GM21423 (cell line): Measurements from ENCODE around the gene VPS9D1.
"Not testable (repeated sequence)": the region's sequence is repeated elsewhere in the genome, so short reads cannot be mapped to it uniquely, and the experiment has no call there.

ENCODE experiments used
- ATAC-seq: cut with Tn5 transposase; IDR thresholded peaks from one replicate; pipeline ENCODE4 v1.9.1; 2021; ENCODE audit warnings: mild to moderate bottlenecking, moderate library complexity; ENCODE audit not compliant: unreplicated experiment

VPS9D1 gene

DNA sequence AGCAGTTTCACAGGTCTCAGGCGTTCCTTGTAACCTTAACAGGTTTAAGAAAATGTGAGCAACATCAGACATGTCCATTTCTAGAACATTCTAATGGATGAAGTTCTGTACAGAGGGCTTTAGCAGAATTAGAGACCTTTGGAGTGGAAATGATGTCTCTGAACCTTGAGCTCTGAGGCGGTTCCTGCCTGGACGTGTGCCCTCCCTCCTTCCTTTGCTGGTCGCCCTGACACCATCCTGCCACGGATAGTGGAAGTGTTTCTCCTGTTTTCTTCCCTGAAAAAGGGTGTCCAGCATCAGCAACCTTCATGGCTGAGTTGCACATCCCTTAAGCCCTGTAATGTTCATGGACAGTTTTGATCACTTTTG is 51.9 kb downstream of the VPS9D1 start:
- no peak for ATAC-seq

DNA sequence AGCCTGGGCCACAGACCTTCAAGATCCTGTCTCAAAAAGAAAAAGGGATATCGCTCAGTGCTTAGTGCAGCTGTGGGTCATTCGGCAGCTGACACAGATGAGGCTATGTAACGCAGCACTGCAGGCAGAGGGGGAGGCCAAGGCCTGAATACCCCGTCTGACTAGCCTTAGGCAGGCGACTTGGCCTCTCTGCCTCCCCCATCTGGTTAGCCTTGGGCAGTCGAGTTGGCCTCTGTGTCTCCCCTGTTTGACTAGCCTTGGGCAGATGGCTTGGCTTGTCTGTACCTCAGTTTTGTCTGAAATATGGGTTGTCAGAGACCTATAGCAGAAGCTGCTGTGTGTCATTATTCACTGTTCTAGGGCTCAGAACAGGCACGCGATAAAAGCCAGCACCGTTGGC is 53.1 kb downstream of the VPS9D1 start:
- ATAC-seq, result no peak

DNA sequence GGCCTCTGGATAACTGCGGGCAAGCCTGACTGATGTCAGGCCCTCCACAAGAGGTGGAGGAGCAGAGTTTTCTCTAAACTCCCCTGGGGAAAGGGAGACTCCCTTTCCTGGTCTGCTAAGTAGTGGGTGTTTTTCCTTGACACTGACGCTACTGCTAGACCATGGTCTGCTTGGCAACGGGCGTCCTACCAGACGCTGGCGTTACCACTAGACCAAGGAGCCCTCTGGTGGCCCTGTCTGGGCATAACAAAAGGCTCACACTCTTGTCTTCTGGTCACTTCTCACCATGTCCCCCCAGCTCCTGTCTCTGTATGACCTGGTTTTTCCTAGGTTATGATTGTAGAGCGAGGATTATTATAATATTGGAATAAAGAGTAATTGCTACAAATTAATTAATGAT is 53.7 kb downstream of the VPS9D1 start:
- ATAC-seq, result not testable (repeated sequence)

DNA sequence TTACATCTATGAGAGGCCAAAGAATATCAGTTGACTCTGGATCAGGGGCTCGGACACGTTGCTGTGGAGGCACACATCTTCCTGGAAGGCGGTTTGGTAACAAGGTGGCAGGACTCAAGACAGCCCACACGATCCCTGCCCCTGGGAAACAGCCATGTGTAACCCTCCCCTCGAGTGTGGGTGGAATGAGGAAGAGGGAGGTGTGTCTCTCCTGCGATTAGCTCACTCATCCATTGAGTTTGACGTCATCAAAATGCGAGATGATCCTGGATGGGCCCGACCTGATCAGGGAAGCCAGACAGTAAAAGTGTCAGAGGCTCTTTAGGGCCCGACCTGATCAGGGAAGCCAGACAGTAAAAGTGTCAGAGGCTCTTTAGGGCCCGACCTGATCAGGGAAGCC is 56.5 kb downstream of the VPS9D1 start:
- not testable (repeated sequence) for ATAC-seq

DNA sequence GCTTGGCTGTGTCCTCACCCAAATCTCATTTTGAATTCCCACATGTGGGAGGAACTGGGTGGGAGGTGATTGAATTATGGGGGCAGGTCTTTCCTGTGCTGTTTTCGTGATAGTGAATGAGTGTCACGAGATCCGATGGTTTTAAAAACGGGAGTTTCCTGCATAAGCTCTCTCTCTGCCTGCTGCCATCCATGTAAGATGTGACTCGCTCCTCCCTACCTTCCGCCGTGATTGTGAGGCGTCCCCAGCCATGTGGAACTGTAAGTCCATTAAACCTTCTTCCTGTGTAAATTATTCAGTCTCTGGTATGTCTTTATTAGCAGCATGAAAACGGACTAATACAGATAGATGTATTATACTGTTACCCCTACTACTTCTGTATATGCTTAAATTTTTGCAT is 59.5 kb downstream of the VPS9D1 start:
- ATAC-seq, result no peak

DNA sequence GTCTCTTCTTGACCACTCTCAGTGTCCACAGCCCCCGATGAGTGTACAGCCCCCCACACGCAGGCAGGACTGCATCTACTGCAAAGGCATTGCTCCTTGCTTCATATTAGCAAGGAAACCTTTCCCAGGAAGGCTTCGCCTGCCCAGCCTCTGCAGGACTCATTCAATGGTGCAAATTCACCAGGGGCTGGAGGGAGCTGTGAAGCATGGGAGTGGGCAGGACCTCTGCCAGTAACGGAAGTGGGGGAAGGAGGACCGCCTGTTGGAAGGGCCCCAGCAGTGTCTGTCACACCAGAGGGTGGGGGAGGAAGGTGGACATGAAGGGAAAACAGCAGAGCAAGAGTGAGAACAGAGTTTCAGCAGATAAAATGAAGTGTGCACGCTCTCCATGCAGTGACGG is 60.6 kb downstream of the VPS9D1 start:
- no peak for ATAC-seq

DNA sequence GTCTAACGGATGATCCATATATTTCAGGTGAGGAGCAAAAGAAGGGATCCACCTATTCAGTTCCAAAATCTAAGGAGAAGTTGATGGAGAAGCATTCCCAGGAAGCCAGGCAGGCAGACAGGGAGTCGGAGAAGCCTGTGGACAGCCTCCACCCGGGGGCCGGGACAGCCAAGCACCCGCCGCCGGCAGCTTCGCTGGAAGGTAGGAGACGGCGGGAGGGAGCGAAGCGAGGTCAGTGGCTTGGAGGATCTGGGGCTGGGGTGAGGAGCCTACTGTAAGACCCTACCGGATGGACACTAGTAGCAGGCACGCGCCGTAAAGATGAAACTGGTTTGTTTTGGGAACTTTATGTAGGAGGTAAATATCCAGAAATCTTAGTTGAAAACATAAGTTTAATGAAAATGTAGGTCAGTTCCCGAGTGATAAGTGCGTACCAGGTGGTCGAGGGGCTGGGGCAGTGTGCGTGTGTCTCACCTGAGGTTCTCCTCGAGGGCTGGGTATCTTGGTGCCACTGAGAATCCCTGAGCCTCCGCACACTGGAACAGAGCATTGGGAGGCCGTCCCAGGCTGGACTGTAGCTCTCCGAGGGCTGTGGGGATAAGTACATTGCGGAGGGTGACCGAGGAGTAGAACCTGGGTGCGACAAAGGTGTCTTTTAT is 62.3 kb downstream of the VPS9D1 start:
- peak; percentile 16 for ATAC-seq

DNA sequence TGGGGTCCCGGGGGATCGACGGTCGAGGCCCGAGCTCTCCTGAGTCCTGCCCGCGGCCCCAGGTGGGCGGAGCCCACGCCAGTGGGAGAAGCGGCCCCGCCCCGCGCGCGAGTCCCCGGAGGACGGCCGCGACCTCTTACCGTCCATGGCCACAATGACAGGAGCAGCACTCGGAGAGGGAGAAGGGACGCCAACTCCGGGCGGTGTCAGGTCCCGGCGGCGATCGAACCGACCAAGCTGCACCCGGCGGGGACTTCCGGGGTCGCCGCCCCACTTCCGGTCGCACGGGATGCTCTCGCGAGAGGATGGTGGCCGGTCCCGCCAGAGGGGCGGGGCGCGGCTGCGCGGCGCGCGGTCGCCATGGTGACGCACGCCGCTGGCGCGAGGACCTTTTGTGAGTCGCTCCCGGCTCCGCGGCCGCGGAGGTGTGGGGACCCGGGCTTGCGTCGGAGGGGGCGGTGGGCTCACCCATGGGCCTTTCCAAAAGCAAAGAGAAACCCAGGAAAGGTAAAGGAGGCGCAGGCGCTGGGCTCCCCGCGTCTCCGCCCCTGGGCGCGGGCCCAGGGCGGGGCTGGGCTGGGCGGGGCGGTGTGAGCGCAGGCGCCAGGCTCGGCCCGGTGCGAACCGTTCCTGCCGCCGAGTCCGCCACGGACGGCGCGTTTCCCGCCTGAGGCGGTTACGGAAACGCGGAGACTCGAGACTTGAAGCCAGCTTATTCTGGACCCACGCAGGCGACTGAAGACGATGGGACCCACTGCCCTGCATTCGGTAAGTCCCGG is 63.1 kb downstream of the VPS9D1 start, which contains the start of the genes CHMP1A and SPATA33:
TSS of gene CHMP1A (minus strand) at position 267 of the 779 bp plus-strand sequence. CDS start at position 147, 120 bp downstream.
TSS of gene SPATA33 (plus strand) at position 395 of the 779 bp plus-strand sequence. CDS start at position 471, 76 bp downstream.
- ATAC-seq, result peak; percentile 87
